Adrenal gland (tissue), 5 donors: Measurements from ENCODE around the gene TNS3.

Source experiments
- POLR2A ChIP-seq, 2 donors: fragments of 450-650 bp; IDR thresholded peaks; one replicate each; pipeline ENCODE4 v1.6.1; 2017; ENCODE audit warnings: antibody characterized with exemption in 2 of 2, mild to moderate bottlenecking in 2 of 2, moderate library complexity in 1 of 2
- TF ChIP-seq, protein P1 (sequence below), 6 experiments: fragments of 450-650 bp in 4 of 6; fragments of 200-600 bp in 2 of 6; sonication (generic) in 1 of 6; IDR thresholded peaks; 1 replicate in 5 of 6; 2 replicates in 1 of 6; pipeline versions ENCODE4 v1.5.1 to v1.8.0; 2016 to 2021; ENCODE audit warnings: antibody characterized with exemption in 6 of 6, mild to moderate bottlenecking in 2 of 6, moderate library complexity in 1 of 6
- donor health status: DM: no; HTN: no; CAD: no.

DNA sequence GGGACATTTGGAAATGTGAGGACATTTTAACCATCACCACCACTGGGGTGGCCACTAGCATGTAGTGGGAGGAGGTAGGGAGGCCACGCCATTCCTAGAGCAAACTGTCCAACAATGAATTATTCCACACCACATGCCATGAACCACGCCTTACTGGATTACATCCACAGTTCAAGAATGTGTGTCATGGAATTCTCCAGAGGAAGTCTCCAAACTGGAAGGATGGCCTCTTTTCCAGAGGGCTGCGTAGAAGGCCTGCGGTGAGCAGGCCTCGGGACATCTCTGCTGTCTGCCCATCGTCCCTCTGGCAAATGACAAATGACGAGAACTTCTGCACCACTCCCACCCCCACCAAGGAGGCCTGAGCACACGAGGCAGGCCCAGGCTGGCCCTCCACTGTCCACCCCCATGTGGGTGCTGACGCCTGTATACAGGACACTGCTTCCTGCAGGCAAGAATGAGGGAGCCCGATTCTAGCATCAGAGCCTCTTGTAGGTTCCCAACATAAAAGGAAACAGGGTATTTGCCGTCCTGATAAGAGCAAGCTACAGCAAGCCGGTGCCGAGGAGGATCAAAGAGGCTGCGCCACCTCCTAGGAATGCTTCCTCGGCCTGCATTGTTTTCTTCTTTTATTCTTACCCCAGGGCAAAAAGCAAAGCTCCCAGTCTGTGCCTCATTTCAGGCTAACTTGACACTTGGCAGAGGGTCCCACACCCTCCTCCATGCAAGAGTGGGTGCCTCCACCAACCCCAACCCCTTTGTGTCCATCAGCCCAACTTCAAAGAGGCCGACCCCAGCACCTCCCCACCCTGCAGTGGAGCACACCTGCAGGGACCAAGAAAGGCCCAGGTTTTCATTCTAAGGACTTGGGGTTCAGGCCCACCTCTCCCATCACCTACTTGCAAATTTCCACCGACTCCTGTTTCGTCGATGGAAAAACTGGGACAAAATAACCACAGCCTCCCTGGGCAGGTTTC lies 23.9 kb downstream of the TNS3 start:
- TF ChIP-seq POLR2A (IDR thresholded peaks at IDR 0.05) = no peak
- TF ChIP-seq, protein P1, sequence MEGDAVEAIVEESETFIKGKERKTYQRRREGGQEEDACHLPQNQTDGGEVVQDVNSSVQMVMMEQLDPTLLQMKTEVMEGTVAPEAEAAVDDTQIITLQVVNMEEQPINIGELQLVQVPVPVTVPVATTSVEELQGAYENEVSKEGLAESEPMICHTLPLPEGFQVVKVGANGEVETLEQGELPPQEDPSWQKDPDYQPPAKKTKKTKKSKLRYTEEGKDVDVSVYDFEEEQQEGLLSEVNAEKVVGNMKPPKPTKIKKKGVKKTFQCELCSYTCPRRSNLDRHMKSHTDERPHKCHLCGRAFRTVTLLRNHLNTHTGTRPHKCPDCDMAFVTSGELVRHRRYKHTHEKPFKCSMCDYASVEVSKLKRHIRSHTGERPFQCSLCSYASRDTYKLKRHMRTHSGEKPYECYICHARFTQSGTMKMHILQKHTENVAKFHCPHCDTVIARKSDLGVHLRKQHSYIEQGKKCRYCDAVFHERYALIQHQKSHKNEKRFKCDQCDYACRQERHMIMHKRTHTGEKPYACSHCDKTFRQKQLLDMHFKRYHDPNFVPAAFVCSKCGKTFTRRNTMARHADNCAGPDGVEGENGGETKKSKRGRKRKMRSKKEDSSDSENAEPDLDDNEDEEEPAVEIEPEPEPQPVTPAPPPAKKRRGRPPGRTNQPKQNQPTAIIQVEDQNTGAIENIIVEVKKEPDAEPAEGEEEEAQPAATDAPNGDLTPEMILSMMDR (IDR thresholded peaks at IDR 0.05) = no peak
